OCI-M1 (cell line): Measurements from ENCODE around the gene TTC32.
A peak's percentile ranks its signal among the peaks of the same experiment; 100 is the strongest.
"Not testable (repeated sequence)": the region's sequence is repeated elsewhere in the genome, so short reads cannot be mapped to it uniquely, and the experiment has no call there.

Experiments used
- DNase-seq: peaks from one replicate; lab custom pipeline; 2025; lab: John Stamatoyannopoulos, UW

The TTC32 gene

GRCh38 chr2:19899985-19900930, 1.5 kb downstream of the TTC32 start:
- DNase-seq: peak; percentile 77

DNA sequence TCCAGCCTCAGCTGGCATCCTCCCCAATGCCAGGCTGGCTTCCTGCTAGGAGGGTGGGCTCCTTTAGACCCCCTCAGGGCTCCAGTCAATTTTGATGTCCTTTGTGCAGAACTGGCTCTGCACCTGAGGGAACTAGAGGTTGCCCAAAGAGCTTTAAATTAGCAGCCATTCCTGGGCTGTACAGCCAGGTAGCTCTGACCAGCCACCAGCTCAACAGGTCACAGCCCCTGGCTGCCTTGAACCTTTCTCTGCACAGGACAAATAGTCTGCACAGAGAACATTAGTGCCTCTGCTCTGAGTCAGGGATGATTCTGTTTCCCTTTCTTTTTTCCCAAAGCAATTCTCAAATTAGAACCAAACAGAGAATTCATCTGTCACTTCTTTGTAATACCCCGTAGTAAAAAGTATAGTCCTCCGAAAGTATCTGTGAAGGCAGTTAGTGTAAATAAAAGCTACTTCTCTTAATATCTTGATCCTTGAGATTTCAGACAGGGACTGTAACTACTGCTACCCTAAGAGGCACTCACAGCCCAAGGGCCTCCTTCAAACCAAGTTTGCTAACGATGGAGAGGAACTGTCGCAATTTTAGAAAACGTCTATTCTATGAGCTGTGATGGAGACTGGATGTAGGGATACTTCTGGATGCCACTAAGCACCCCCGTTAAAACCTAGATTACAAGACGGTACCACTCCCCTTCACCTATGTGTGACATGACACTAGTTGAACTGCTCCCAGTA, 3.0 kb downstream of the TTC32 start:
- peak; percentile 69 for DNase-seq

- peak; percentile 62 for DNase-seq
Measured at GRCh38 chr2:19897623-19898245, 4.0 kb downstream of the TTC32 start.

DNA sequence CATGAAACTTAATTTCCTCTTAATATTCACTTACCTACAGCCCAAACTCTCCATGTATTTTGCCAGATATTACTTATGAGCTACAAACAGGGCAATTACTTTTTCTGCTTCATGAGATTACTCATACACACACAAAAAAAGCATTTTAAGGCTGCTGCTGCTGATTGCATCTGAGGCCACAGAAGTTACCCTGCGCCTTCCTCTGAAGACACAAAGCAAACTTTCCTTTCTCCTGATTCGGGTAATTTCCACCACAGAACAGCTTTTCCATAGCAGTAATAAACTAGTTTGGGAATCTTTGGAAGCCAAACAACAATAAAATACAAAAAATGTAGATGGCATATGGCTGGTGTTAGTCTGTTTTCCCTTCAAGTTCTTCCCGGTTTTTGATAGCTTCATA, 6.2 kb downstream of the TTC32 start:
- peak; percentile 81 for DNase-seq

DNA sequence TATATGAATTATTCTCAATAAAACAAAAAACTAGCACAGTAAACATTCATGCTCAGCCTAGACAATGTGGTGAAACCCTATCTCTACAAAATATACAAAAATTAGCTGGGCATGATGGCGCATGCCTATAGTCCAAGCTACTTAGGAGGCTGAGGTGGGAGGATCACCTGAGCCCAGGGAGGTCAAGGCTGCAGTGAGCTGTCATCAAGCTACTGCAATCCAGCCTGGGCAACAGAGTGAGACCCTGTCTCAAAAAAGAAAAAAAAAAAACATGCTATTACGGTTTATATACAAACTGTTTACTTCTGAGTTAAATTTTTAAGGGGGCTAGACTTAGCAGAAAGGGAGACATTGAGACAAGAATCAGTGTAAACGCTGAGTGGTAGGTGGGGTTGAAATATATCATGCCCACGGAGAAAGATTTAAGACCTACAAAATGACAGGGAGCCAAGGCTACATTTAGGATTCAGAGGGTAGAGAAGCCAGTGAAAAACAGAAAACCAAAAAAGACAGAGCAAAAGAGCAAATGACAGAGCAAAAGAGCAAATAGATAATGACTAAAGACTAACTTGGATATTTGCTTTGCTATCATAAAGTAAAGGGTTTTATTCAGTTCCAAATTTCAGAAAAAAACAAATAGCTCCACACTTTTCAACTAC, 7.5 kb downstream of the TTC32 start:
- no peak for DNase-seq

GRCh38 chr2:19893520-19894133, 8.2 kb downstream of the TTC32 start:
- DNase-seq: no peak

- peak; percentile 88 for DNase-seq
Measured at GRCh38 chr2:19891971-19892370, 9.8 kb downstream of the TTC32 start.

GRCh38 chr2:19890104-19890503, 11.7 kb downstream of the TTC32 start:
- no peak for DNase-seq

GRCh38 chr2:19888831-19889230, 13.0 kb downstream of the TTC32 start:
- no peak for DNase-seq

GRCh38 chr2:19887510-19887909, 14.3 kb downstream of the TTC32 start:
- no peak for DNase-seq

DNA sequence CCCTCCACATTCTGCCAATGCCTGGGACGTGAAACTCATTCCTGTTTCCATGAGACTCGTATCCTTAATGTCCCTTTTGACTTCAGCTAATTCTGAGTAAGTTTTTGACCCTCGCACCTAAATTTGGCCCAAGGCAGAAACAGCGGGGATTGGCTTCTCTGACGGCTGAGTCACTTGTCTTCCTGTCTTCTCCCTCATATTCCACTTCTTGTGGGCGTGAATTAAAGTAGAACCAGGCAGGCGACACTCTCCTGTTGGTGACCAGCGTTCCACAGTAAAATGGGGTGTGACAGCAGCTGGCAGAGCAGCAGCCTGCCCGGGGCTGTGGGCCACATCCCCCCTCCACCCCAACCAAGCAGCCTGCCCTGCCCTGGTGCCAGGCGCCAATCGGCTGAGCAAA, 15.5 kb downstream of the TTC32 start:
- DNase-seq: no peak

- no peak for DNase-seq
Measured at GRCh38 chr2:19885791-19886190, 16.0 kb downstream of the TTC32 start.

- DNase-seq: no peak
Measured at GRCh38 chr2:19883971-19884720, 17.6 kb downstream of the TTC32 start.

GRCh38 chr2:19883486-19883885, 18.3 kb downstream of the TTC32 start:
- no peak for DNase-seq

GRCh38 chr2:19882286-19882685, 19.5 kb downstream of the TTC32 start:
- DNase-seq: peak; percentile 3

DNA sequence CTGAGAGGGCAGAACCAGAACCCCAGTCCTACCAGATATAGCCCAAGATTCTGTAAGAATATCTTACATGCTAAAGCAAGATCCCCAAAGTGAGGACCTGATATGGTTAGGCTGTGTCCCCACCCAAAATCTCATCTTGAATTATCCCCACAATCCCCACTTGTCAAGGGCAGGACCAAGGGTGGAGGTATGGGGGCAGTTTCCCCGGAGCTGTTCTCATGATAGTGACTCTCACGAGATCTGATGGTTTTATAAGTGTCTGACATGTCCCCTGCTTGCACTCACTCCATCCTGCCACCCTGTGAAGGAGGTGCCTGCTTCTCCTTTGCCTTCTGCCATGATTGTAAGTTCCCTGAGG, 19.9 kb downstream of the TTC32 start:
- DNase-seq: no peak

DNA sequence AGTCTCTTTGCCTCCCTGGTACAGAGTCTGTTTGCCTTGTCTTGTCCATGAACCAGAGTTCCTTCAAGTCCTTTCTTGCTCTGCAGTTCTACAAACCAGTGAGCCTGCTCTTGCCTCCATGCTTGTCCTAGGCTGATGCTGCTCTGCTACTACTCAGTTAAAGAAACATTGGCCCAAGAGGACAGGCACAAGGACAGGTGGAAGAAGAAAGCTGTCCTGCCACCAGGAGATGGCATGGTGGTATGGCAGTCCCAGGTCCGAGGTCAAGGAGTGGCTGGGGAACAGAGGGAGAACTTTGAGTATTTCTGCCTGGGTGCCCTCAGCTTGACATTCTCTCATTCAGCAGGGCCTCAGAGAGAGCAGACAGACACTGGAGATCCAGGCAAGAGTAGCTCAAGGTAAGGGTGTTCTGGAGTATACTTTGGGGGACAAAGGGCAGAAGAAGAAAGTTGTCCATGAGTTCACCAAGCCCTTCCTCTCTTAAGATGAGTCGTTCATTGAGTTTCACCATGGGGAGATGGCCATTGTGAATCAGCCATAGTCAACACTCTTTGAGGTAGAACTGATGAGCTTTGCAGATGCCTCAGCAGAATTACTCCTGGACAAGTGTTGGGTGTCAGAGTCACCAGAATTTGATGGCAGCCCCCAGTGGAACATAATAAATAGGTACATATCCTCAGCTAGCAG, 20.4 kb downstream of the TTC32 start:
- no peak for DNase-seq

GRCh38 chr2:19880191-19880590, 21.6 kb downstream of the TTC32 start:
- not testable (repeated sequence) for DNase-seq

GRCh38 chr2:19879120-19879519, 22.7 kb downstream of the TTC32 start:
- DNase-seq: no peak

DNA sequence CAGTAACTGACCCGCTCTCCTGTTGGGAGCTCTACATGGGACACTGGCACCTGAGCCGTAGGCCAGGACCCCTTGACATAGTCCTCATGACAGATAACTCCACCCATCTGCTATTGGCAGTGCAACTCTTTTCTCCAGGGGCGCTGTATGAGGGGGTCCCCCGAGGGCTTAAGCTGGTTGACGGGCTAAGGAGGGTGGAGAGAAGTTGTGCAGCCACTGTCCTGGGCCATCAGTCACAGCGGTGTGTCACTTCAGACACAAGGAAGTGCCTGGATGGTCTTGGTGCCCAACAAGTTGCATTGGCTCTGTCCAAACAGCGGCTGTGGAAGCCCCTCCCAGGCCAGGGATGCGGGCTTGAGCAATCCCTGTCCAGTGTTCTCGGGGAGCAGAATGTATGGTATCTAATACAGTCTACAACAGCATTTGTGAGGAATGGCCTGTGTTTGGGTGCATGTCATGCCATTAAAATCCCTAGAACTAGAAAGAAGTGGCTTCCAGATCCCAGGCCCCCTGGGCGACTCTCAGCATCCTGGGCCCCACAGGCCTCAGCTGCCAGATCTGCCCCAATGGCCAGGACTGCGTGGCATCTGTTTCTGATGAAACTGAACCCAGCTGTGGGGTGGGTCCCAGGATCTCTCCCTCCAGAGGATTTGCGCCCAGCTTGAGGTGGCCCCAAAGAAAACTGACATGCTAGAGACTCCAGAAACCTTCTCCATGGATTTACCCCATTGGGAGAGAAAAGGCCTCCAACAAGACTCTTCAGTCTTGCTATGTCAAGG, 23.3 kb downstream of the TTC32 start:
- no peak for DNase-seq
